HEK293 (cell line): Measurements from ENCODE around the gene PPIA.
A peak's percentile ranks its signal among the peaks of the same experiment; 100 is the strongest.

Experiments used
- CTCF ChIA-PET: fragments of 350-600 bp; formaldehyde crosslinking; extraction: SDS; loops from one replicate; lab custom pipeline; 2021; ENCODE audit warnings: antibody characterized with exemption; lab: Yijun Ruan, JAX
- POLR2A ChIA-PET: fragments of 300-600 bp; formaldehyde crosslinking; extraction: SDS; loops from one replicate; lab custom pipeline; 2020; ENCODE audit warnings: antibody characterized with exemption, inconsistent platforms; lab: Yijun Ruan, JAX
- H3K27ac ChIP-seq: fragments of 200-500 bp; sonication (Bioruptor generic); 2 replicates; pipeline ENCODE4 v1.5.1; 2014; ENCODE audit warnings: low read depth, low read length, control low read depth, inconsistent platforms; ENCODE audit errors: extremely low read depth
- H3K36me3 ChIP-seq, 2 experiments: fragments of 200-500 bp in 1 of 2; sonication (Bioruptor generic) in 1 of 2; 1 replicate in 1 of 2; 2 replicates in 1 of 2; pipeline ENCODE4 v1.5.1; 2014 to 2017; ENCODE audit warnings: inconsistent platforms in 2 of 2, low read length in 2 of 2; ENCODE audit not compliant: control insufficient read depth in 2 of 2, insufficient read depth in 1 of 2
- H3K4me1 ChIP-seq: fragments of 200-500 bp; sonication (Bioruptor generic); 2 replicates; pipeline ENCODE4 v1.5.1; 2014; ENCODE audit warnings: mild to moderate bottlenecking, low read length, inconsistent platforms; ENCODE audit not compliant: control insufficient read depth, insufficient read depth
- H3K4me3 ChIP-seq: 2 replicates; pipeline ENCODE4 v1.5.1; 2011; ENCODE audit warnings: low read depth, mild to moderate bottlenecking, control low read depth, low read length, moderate library complexity
- H3K9me3 ChIP-seq: fragments of 200-500 bp; sonication (Bioruptor generic); 2 replicates; pipeline ENCODE4 v1.5.1; 2014; ENCODE audit warnings: low read depth, low read length, inconsistent platforms; ENCODE audit not compliant: control insufficient read depth, insufficient read depth
- ELK4 ChIP-seq: IDR thresholded peaks from 2 replicates; pipeline ENCODE4 v1.6.1; 2011; ENCODE audit warnings: mild to moderate bottlenecking, low read depth, low read length, borderline replicate concordance
- KLF1 ChIP-seq: fragments of 450-650 bp; formaldehyde crosslinking; IDR thresholded peaks from 2 replicates; pipeline ENCODE4 v1.5.1; 2016; ENCODE audit warnings: missing biosample characterization, missing genetic modification characterization
- OSR2 ChIP-seq: fragments of 450-650 bp; formaldehyde crosslinking; IDR thresholded peaks from 2 replicates; pipeline ENCODE4 v1.5.1; 2016; ENCODE audit warnings: missing biosample characterization, missing genetic modification characterization
- ZBTB17 ChIP-seq: fragments of 450-650 bp; formaldehyde crosslinking; IDR thresholded peaks from 2 replicates; pipeline ENCODE4 v1.5.1; 2016; ENCODE audit warnings: missing biosample characterization, missing genetic modification characterization
- ZBTB26 ChIP-seq: fragments of 450-650 bp; formaldehyde crosslinking; optimal IDR thresholded peaks from 2 replicates; pipeline ENCODE3; 2016; ENCODE audit warnings: missing biosample characterization, mild to moderate bottlenecking, missing genetic modification characterization
- ZBTB6 ChIP-seq: fragments of 450-650 bp; formaldehyde crosslinking; IDR thresholded peaks from 2 replicates; pipeline ENCODE4 v1.5.1; 2017; ENCODE audit warnings: missing biosample characterization, missing genetic modification characterization
- ZEB2 ChIP-seq: fragments of 450-650 bp; formaldehyde crosslinking; IDR thresholded peaks from 2 replicates; pipeline ENCODE4 v1.5.1; 2016; ENCODE audit warnings: missing biosample characterization, missing genetic modification characterization
- ZNF121 ChIP-seq: fragments of 450-650 bp; formaldehyde crosslinking; IDR thresholded peaks from 2 replicates; pipeline ENCODE4 v1.5.1; 2016; ENCODE audit warnings: missing biosample characterization, missing genetic modification characterization
- ZNF169 ChIP-seq: fragments of 450-650 bp; formaldehyde crosslinking; IDR thresholded peaks from 2 replicates; pipeline ENCODE4 v1.5.1; 2016; ENCODE audit warnings: missing biosample characterization, missing genetic modification characterization
- ZNF184 ChIP-seq: fragments of 450-650 bp; IDR thresholded peaks from 2 replicates; pipeline ENCODE4 v1.5.1; 2018; ENCODE audit warnings: missing biosample characterization, mild to moderate bottlenecking, missing genetic modification characterization
- ZNF221 ChIP-seq: fragments of 450-650 bp; formaldehyde crosslinking; IDR thresholded peaks from 2 replicates; pipeline ENCODE4 v1.5.1; 2017; ENCODE audit warnings: missing biosample characterization, missing genetic modification characterization, borderline replicate concordance
- ZNF292 ChIP-seq: fragments of 450-650 bp; formaldehyde crosslinking; IDR thresholded peaks from 2 replicates; pipeline ENCODE4 v1.5.1; 2016; ENCODE audit warnings: low read depth, missing biosample characterization, missing genetic modification characterization, borderline replicate concordance
- ZNF704 ChIP-seq: fragments of 450-650 bp; formaldehyde crosslinking; IDR thresholded peaks from 2 replicates; pipeline ENCODE4 v1.5.1; 2016; ENCODE audit warnings: missing biosample characterization, missing genetic modification characterization
- ZNF768 ChIP-seq: fragments of 450-650 bp; formaldehyde crosslinking; IDR thresholded peaks from 2 replicates; pipeline ENCODE4 v1.5.1; 2018; ENCODE audit warnings: missing biosample characterization, mild to moderate bottlenecking, missing genetic modification characterization

PPIA gene

GRCh38 chr7:44849259-44849884, 52.9 kb downstream of the PPIA start (continued):
- no peak for TF ChIP-seq ZNF704 (tag by site-specific recombination)
- no peak for TF ChIP-seq ZNF221 (tag by site-specific recombination)
- TF ChIP-seq OSR2 (tag by site-specific recombination), result no peak
- TF ChIP-seq ELK4, result no peak
- TF ChIP-seq ZNF184, result 0 out of 2 replicates have a peak, but pooled peaks have one; percentile 17
- TF ChIP-seq, all 188 proteins: peak for 11

GRCh38 chr7:44849885-44850544, 53.5 kb downstream of the PPIA start:
- Histone ChIP-seq H3K4me1 (peaks cover 10% of the 10 kb centered on the region), H3K27ac (no peak overlapping the region), H3K9me3 (no peaks in the 10 kb centered on the region), H3K4me3 (no peak overlapping the region), H3K36me3 (no peaks in the 10 kb centered on the region)
- CTCF ChIA-PET, result interaction anchor here (0.5 to 3.1 kb wide), 6 partner anchors 54 to 286 kb away, joined by 3 to 9 read pairs (median 4); no protein-coding TSS in a partner anchor
- TF ChIP-seq ZEB2 (tag by site-specific recombination), result no peak
- no peak for TF ChIP-seq ZNF169 (tag by site-specific recombination)
- no peak for TF ChIP-seq ZNF121 (tag by site-specific recombination)
- TF ChIP-seq ZBTB6 (tag by site-specific recombination), result no peak
- no peak for TF ChIP-seq ZBTB26 (tag by site-specific recombination)
- no peak for TF ChIP-seq KLF1
- TF ChIP-seq ZNF292 (tag by site-specific recombination), result no peak
- no peak for TF ChIP-seq ZBTB17 (tag by site-specific recombination)
- POLR2A ChIA-PET, result interaction anchor here (0.5 to 3.5 kb wide), 7 partner anchors 15 to 276 kb away, joined by 3 to 33 read pairs (median 4); partner anchors contain the start of genes DDX56 and PURB

- ChIA-PET POLR2A (interaction anchor here (0.5 to 1.2 kb wide), 3 partner anchors 13 to 147 kb away, joined by 3 read pairs; no protein-coding TSS in a partner anchor), CTCF (interaction anchor here (0.8 to 2.7 kb wide), 3 partner anchors 13 to 283 kb away, joined by 3 to 7 read pairs (median 3); no protein-coding TSS in a partner anchor)
- H3K36me3 ChIP-seq, result no peaks in the 10 kb centered on the region
- no peak overlapping the region for H3K4me3 ChIP-seq
- TF ChIP-seq ZNF768 (tag by site-specific recombination) (no peak), ZBTB17 (tag by site-specific recombination) (0 out of 2 replicates have a peak, but pooled peaks have one; percentile 11)
- peaks cover 5% of the 10 kb centered on the region; the same call in 1 of the 2 replicates for H3K4me1 ChIP-seq
- H3K27ac ChIP-seq, result no peak overlapping the region
- no peaks in the 10 kb centered on the region for H3K9me3 ChIP-seq
Observed at GRCh38 chr7:44852590-44852989, 56.1 kb downstream of the PPIA start.
